ENCODE data around the gene IPO4.

IPO4 gene

DNA sequence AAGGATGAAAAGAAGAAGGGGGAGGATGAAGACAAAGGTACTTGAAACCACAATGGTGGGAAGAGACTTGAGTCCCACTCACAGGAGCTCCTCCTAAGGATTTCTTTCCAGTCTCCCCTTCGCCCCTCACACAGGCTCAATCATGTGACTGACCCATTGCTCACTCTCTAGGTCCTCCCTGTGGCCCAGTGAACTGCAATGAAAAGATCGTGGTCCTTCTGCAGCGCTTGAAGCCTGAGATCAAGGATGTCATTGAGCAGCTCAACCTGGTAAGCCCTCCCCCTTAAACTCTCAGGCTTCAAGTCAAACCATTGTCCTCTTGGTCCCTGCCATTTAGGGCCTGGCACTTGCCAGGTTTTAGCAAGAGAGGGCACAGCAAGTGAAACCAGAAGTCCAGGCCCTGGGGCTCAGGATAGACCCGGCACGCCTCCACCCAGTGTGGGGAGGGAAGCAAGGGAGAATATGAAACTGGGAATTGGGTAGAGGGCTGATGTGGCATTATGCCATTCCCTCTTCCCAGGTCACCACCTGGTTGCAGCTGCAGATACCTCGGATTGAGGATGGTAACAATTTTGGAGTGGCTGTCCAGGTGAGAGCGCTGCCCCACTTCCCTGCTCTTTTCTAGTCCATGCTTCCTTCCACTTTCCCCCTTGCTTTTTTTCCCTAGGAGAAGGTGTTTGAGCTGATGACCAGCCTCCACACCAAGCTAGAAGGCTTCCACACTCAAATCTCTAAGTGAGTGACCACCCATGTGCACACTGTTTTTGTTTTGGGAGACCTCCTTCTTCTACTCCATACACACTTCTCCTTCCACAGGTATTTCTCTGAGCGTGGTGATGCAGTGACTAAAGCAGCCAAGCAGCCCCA, 50.9 kb downstream of the IPO4 start:
- ChIA-PET CTCF (interaction anchor here (0.7 to 4.9 kb wide), 12 partner anchors 8 to 79 kb away, joined by 3 to 37 read pairs (median 4); partner anchors contain the start of genes DCAF11, IRF9, NRL and PSME2), POLR2A (interaction anchor here (0.6 to 2.4 kb wide), 5 partner anchors 9 to 33 kb away, joined by 3 to 28 read pairs (median 3); partner anchors contain the start of genes DCAF11 and NRL)
- TF ChIP-seq, protein P1, sequence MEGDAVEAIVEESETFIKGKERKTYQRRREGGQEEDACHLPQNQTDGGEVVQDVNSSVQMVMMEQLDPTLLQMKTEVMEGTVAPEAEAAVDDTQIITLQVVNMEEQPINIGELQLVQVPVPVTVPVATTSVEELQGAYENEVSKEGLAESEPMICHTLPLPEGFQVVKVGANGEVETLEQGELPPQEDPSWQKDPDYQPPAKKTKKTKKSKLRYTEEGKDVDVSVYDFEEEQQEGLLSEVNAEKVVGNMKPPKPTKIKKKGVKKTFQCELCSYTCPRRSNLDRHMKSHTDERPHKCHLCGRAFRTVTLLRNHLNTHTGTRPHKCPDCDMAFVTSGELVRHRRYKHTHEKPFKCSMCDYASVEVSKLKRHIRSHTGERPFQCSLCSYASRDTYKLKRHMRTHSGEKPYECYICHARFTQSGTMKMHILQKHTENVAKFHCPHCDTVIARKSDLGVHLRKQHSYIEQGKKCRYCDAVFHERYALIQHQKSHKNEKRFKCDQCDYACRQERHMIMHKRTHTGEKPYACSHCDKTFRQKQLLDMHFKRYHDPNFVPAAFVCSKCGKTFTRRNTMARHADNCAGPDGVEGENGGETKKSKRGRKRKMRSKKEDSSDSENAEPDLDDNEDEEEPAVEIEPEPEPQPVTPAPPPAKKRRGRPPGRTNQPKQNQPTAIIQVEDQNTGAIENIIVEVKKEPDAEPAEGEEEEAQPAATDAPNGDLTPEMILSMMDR (IDR thresholded peaks at IDR 0.05; ENCODE audit: control extremely low read depth, extremely low read depth, low read depth, missing control alignments), result no peak
- no peak for DNase-seq (ENCODE audit: extremely low spot score)

DNA sequence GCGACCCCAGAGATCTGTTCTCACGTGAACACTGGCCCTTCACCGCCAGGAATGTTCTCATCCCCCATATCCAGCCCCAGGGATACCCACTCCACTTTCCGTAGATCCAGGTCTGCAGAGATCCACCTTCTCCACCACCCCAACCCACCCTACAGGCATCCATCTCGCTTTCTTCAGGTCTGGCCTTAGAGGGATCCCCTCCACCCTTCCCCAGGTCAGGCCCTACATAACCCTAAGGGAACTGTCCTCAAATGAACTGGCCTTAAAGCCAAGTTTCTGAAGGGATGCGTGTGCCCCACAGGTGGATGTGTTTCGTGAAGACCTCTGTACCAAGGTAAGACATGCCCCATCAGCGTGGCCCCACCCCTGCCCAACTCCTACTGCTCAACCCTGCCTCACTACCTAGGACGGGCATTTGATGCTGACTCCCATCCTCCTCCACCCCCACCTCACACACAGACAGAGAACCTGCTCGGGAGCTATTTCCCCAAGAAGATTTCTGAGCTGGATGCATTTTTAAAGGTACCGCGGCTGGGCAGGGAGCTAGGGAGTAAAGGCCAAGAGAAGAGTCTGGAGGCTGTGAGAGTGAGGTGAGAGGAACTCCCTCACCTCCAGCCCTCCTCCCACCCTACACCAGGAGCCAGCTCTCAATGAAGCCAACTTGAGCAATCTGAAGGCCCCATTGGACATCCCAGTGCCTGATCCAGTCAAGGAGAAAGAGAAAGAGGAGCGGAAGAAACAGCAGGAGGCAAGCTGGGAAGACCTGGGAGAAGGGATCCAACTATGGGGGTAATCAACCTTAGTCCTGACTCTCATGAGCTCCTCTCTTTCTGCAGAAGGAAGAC, 51.7 kb downstream of the IPO4 start:
- TF ChIP-seq, protein P1 (IDR thresholded peaks at IDR 0.05; ENCODE audit: control extremely low read depth, extremely low read depth, low read depth, missing control alignments), result no peak
- POLR2A ChIA-PET, result interaction anchor here (0.7 to 2.4 kb wide), 7 partner anchors 10 to 42 kb away, joined by 3 to 28 read pairs (median 5); partner anchors contain the start of genes DCAF11, IRF9, NRL and PSME2
- CTCF ChIA-PET, result interaction anchor here (0.7 to 4.9 kb wide), 11 partner anchors 9 to 29 kb away, joined by 3 to 37 read pairs (median 6); partner anchors contain the start of genes DCAF11, IRF9, NRL and PSME2
- no peak for DNase-seq (ENCODE audit: extremely low spot score)

DNA sequence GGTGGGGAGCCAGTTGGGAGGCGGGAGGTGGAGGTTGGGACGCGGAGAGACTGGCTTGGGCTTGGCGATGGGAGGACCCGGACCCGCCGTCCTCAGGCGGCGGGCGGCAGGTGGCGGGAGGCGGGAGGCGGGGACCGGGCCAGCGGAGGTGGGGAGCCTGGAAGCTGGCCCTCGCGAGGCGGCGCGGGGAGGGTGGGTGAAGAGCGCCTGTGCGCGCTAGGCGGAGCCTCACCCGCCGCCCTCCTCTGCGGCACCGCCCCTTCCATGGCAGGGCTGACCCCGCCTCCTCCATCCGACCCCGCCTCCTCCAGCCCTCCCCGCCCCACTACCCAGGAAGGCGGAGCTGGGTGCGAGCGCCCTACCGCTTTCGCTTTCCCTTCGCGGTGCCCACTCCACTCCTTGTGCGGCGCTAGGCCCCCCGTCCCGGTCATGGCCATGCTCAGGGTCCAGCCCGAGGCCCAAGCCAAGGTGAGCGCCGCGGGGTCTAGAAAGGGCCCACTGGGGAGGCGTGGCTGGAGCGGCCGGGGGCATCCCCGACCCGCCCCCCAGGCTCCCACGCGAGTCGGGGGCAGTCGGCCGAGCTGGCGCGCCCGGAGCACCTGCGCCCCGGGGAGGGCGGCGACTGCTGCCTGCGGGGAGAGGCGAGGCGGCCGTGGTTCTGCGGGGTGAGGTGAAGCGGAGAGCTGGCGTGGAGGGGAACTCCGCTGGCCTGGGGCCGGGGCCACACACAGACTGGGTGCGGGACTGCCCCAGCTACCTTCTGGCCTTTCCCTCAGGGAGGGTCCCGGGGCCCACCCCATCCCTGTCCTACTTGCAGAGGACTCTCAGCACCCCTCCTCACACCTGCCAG, 52.6 kb downstream of the IPO4 start, which contains the start of gene PSME1:
Gene PSME1 (plus strand): TSS at position 361 of the 850 bp plus-strand sequence. CDS start 69 bp downstream, at position 430.
- ChIA-PET POLR2A (interaction anchor here (1.0 to 2.4 kb wide), 11 partner anchors 8 to 106 kb away, joined by 3 to 28 read pairs (median 5); partner anchors contain the start of genes CHMP4A, DCAF11, IRF9 and NRL), CTCF (interaction anchor here (0.7 to 4.9 kb wide), 10 partner anchors 10 to 77 kb away, joined by 3 to 37 read pairs (median 6); partner anchors contain the start of genes CHMP4A, DCAF11, IRF9 and NRL)
- DNase-seq (ENCODE audit: extremely low spot score), result peak; percentile 97
- TF ChIP-seq, protein P1 (IDR thresholded peaks at IDR 0.05; ENCODE audit: control extremely low read depth, extremely low read depth, low read depth, missing control alignments), result no peak

DNA sequence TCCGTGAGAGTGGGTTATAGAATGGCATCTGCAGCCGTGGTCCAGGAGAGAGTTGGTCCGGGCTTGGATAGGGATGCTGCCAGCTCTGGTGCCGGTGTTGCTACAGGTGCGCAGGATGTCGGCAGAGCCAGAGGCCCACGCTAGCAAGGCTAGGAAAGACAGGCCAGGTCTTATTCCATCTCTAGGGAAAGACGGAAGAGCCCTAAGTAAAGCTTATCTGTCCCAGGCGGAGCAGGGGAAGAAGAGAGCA, 53.1 kb downstream of the IPO4 start:
- DNase-seq (ENCODE audit: extremely low spot score), result no peak
- ChIA-PET CTCF (interaction anchor here (1.2 to 4.9 kb wide), 8 partner anchors 9 to 27 kb away, joined by 3 to 37 read pairs (median 6); partner anchors contain the start of genes DCAF11, IRF9, NRL and PSME2), POLR2A (interaction anchor here (1.0 to 2.4 kb wide), 10 partner anchors 9 to 107 kb away, joined by 3 to 28 read pairs (median 4); partner anchors contain the start of genes CHMP4A, DCAF11, IRF9 and NRL)
- TF ChIP-seq, protein P1 (IDR thresholded peaks at IDR 0.05; ENCODE audit: control extremely low read depth, extremely low read depth, low read depth, missing control alignments), result no peak

DNA sequence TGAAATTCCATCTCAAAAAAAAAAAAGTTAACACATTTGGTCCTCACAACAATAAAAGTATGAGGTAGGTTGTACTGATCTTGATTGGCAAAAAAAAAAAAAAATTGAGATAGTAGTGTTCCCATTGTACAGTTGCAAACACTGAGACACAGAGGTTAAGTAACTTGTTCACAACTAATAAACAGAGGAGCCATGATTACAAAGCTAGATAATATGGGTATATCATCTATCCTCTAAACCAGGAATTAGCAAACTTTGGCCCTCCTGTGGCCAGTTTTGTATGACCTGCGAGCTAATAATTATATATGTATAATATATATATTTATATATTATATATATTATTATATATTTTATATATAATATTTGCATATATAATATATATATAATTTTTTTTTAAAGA, 54.9 kb downstream of the IPO4 start:
- DNase-seq (ENCODE audit: extremely low spot score), result no peak
- TF ChIP-seq, protein P1 (IDR thresholded peaks at IDR 0.05; ENCODE audit: control extremely low read depth, extremely low read depth, low read depth, missing control alignments), result no peak
- ChIA-PET CTCF (interaction anchor here (0.9 to 9.1 kb wide), 5 partner anchors 9 to 36 kb away, joined by 3 to 58 read pairs (median 6); partner anchors contain the start of genes DCAF11, IRF9 and NRL), POLR2A (interaction anchor here (1.0 kb wide), 1 partner anchor 19 kb away, joined by 3 read pairs; the partner anchor contains the start of genes DCAF11 and NRL)

Data from GM10248 (cell line).